ENCODE results near the gene PDS5A.
"Not testable (repeated sequence)": the region's sequence is repeated elsewhere in the genome, so short reads cannot be mapped to it uniquely, and the experiment has no call there.

The PDS5A gene

GRCh38 chr4:39852636-39853035 is 125.1 kb downstream of the PDS5A start:
- in situ Hi-C loops (cut with HindIII; ENCODE audit: low pct_ligation_motif_present, low pct_unique_long_range_greater_than_20kb, low sequenced_read_pairs) = no loop called here
- no peak for DNase-seq

GRCh38 chr4:39850727-39851126 is 127.0 kb downstream of the PDS5A start:
- DNase-seq = no peak
- in situ Hi-C loops (cut with HindIII; ENCODE audit: low pct_ligation_motif_present, low pct_unique_long_range_greater_than_20kb, low sequenced_read_pairs) = no loop called here

GRCh38 chr4:39846705-39847104 is 131.0 kb downstream of the PDS5A start:
- in situ Hi-C loops (cut with HindIII; ENCODE audit: low pct_ligation_motif_present, low pct_unique_long_range_greater_than_20kb, low sequenced_read_pairs) = no loop called here
- no peak for DNase-seq

GRCh38 chr4:39846120-39846519 is 131.6 kb downstream of the PDS5A start:
- peak; percentile 14 for DNase-seq
- in situ Hi-C loops (cut with HindIII; ENCODE audit: low pct_ligation_motif_present, low pct_unique_long_range_greater_than_20kb, low sequenced_read_pairs) = no loop called here

- DNase-seq = no peak
- in situ Hi-C loops (cut with HindIII; ENCODE audit: low pct_ligation_motif_present, low pct_unique_long_range_greater_than_20kb, low sequenced_read_pairs) = no loop called here
Observed at GRCh38 chr4:39841894-39842293, 135.8 kb downstream of the PDS5A start.

- DNase-seq; in situ Hi-C loops (cut with HindIII; ENCODE audit: low pct_ligation_motif_present, low pct_unique_long_range_greater_than_20kb, low sequenced_read_pairs): not testable (repeated sequence)
Observed at GRCh38 chr4:39840516-39840915, 137.2 kb downstream of the PDS5A start.

- in situ Hi-C loops (cut with HindIII; ENCODE audit: low pct_ligation_motif_present, low pct_unique_long_range_greater_than_20kb, low sequenced_read_pairs) = no loop called here
- DNase-seq = no peak
Observed at GRCh38 chr4:39840027-39840426, 137.7 kb downstream of the PDS5A start.

GRCh38 chr4:39838431-39838830 is 139.3 kb downstream of the PDS5A start:
- in situ Hi-C loops (cut with HindIII; ENCODE audit: low pct_ligation_motif_present, low pct_unique_long_range_greater_than_20kb, low sequenced_read_pairs); DNase-seq: not testable (repeated sequence)

GRCh38 chr4:39834269-39834668 is 143.4 kb downstream of the PDS5A start:
- DNase-seq = no peak
- in situ Hi-C loops (cut with HindIII; ENCODE audit: low pct_ligation_motif_present, low pct_unique_long_range_greater_than_20kb, low sequenced_read_pairs) = no loop called here

- in situ Hi-C loops (cut with HindIII; ENCODE audit: low pct_ligation_motif_present, low pct_unique_long_range_greater_than_20kb, low sequenced_read_pairs) = no loop called here
- peak; percentile 51 for DNase-seq
Observed at GRCh38 chr4:39825741-39826231, 151.9 kb downstream of the PDS5A start.

- in situ Hi-C loops (cut with HindIII; ENCODE audit: low pct_ligation_motif_present, low pct_unique_long_range_greater_than_20kb, low sequenced_read_pairs) = no loop called here
- DNase-seq = peak; percentile 53
Observed at GRCh38 chr4:39825090-39825489, 152.6 kb downstream of the PDS5A start.

GRCh38 chr4:39823191-39823590 is 154.5 kb downstream of the PDS5A start:
- in situ Hi-C loops (cut with HindIII; ENCODE audit: low pct_ligation_motif_present, low pct_unique_long_range_greater_than_20kb, low sequenced_read_pairs) = no loop called here
- DNase-seq = no peak

- DNase-seq = no peak
- in situ Hi-C loops (cut with HindIII; ENCODE audit: low pct_ligation_motif_present, low pct_unique_long_range_greater_than_20kb, low sequenced_read_pairs) = no loop called here
Observed at GRCh38 chr4:39822662-39823061, 155.0 kb downstream of the PDS5A start.

GRCh38 chr4:39821951-39822350 is 155.8 kb downstream of the PDS5A start:
- no peak for DNase-seq
- in situ Hi-C loops (cut with HindIII; ENCODE audit: low pct_ligation_motif_present, low pct_unique_long_range_greater_than_20kb, low sequenced_read_pairs) = no loop called here

- in situ Hi-C loops (cut with HindIII; ENCODE audit: low pct_ligation_motif_present, low pct_unique_long_range_greater_than_20kb, low sequenced_read_pairs) = no loop called here
- DNase-seq = no peak
Observed at GRCh38 chr4:39820186-39820585, 157.5 kb downstream of the PDS5A start.

- no peak for DNase-seq
- in situ Hi-C loops (cut with HindIII; ENCODE audit: low pct_ligation_motif_present, low pct_unique_long_range_greater_than_20kb, low sequenced_read_pairs) = no loop called here
Observed at GRCh38 chr4:39818646-39819045, 159.1 kb downstream of the PDS5A start.

GRCh38 chr4:39814403-39815185 is 163.1 kb downstream of the PDS5A start:
- peak; percentile 16 for DNase-seq

GRCh38 chr4:39813761-39814160 is 163.9 kb downstream of the PDS5A start:
- not testable (repeated sequence) for DNase-seq

More at GRCh38 chr4:39814403-39815185, 163.1 kb downstream of the PDS5A start:
- in situ Hi-C loops (cut with HindIII; ENCODE audit: low pct_ligation_motif_present, low pct_unique_long_range_greater_than_20kb, low sequenced_read_pairs) = no loop called here

GRCh38 chr4:39813033-39813432 is 164.7 kb downstream of the PDS5A start:
- DNase-seq; in situ Hi-C loops (cut with HindIII; ENCODE audit: low pct_ligation_motif_present, low pct_unique_long_range_greater_than_20kb, low sequenced_read_pairs): not testable (repeated sequence)

More at GRCh38 chr4:39813761-39814160, 163.9 kb downstream of the PDS5A start:
- in situ Hi-C loops (cut with HindIII; ENCODE audit: low pct_ligation_motif_present, low pct_unique_long_range_greater_than_20kb, low sequenced_read_pairs) = not testable (repeated sequence)

- no peak for DNase-seq
- in situ Hi-C loops (cut with HindIII; ENCODE audit: low pct_ligation_motif_present, low pct_unique_long_range_greater_than_20kb, low sequenced_read_pairs) = no loop called here
Observed at GRCh38 chr4:39812500-39812899, 165.2 kb downstream of the PDS5A start.

All from ACHN (cell line).